GM20431 (cell line): Measurements from ENCODE around the gene ACBD4.

Source experiments
- in situ Hi-C: fragments of 300-500 bp; cut with MseI, MboI; formaldehyde crosslinking; loops from one replicate; pipeline ENCODE4 v1.15.0; 2020; ENCODE audit warnings: low sequenced_read_pairs; ENCODE audit not compliant: unreplicated experiment

The ACBD4 gene

GRCh38 chr17:45147581-45148182 is 12.2 kb downstream of the ACBD4 start:
- in situ Hi-C loops, result no loop called here

GRCh38 chr17:45148183-45149036 is 12.9 kb downstream of the ACBD4 start, which contains the start of gene HEXIM1:
TSS of gene HEXIM1 (plus strand) at chr17:45148475. CDS start at chr17:45149191, 716 bp downstream.
- in situ Hi-C loops, result no loop called here

GRCh38 chr17:45149037-45149668 is 13.7 kb downstream of the ACBD4 start:
- in situ Hi-C loops, result no loop called here

DNA sequence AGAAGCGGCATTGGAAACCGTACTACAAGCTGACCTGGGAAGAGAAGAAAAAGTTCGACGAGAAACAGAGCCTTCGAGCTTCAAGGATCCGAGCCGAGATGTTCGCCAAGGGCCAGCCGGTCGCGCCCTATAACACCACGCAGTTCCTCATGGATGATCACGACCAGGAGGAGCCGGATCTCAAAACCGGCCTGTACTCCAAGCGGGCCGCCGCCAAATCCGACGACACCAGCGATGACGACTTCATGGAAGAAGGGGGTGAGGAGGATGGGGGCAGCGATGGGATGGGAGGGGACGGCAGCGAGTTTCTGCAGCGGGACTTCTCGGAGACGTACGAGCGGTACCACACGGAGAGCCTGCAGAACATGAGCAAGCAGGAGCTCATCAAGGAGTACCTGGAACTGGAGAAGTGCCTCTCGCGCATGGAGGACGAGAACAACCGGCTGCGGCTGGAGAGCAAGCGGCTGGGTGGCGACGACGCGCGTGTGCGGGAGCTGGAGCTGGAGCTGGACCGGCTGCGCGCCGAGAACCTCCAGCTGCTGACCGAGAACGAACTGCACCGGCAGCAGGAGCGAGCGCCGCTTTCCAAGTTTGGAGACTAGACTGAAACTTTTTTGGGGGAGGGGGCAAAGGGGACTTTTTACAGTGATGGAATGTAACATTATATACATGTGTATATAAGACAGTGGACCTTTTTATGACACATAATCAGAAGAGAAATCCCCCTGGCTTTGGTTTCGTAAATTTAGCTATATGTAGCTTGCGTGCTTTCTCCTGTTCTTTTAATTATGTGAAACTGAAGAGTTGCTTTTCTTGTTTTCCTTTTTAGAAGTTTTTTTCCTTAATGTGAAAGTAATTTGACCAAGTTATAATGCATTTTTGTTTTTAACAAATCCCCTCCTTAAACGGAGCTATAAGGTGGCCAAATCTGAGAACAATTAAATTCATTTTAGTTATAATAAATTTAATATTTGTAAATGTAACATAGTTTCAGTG is 14.5 kb downstream of the ACBD4 start:
- in situ Hi-C loops, result no loop called here

- in situ Hi-C loops, result no loop called here
Observed at GRCh38 chr17:45150911-45151809, 15.7 kb downstream of the ACBD4 start.

DNA sequence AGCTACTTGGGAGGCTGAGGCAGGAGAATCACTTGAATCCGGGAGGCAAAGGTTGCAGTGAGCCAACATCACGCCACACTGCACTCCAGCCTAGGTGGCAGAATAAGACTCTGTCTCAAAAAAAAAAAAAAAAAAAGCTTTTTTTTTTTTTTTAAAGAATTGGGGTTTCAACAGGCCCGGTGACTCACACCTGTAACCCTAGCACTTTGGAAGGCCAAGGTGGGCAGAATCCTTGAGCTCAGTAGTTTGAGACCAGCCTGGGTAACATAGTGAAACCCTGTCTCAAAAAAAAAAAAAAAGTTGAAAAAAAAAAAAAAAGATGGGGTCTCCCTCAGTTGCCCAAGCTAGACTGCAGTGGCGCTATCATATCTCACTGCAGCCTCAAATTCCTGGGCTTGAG is 19.5 kb downstream of the ACBD4 start:
- in situ Hi-C loops, result no loop called here

- in situ Hi-C loops, result no loop called here
Observed at GRCh38 chr17:45155483-45155882, 20.0 kb downstream of the ACBD4 start.

DNA sequence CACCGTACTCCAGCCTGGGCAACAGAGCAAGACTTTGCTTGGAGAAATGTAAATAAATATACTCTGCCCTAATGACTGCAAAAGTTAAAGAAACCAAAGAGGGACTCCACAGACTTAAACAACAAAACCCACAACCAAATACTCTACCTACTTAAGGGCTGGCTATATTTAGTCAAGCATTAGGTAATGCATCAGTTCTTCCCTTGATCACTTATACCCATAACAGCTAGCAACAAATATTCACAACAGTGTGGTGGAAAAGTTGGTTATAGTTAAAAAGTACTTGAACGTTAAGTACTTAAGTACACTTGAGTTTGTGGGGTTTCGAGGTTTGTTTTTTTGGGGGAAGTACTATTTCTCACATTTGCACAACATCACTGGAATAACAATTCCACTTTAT is 20.8 kb downstream of the ACBD4 start:
- in situ Hi-C loops, result no loop called here

DNA sequence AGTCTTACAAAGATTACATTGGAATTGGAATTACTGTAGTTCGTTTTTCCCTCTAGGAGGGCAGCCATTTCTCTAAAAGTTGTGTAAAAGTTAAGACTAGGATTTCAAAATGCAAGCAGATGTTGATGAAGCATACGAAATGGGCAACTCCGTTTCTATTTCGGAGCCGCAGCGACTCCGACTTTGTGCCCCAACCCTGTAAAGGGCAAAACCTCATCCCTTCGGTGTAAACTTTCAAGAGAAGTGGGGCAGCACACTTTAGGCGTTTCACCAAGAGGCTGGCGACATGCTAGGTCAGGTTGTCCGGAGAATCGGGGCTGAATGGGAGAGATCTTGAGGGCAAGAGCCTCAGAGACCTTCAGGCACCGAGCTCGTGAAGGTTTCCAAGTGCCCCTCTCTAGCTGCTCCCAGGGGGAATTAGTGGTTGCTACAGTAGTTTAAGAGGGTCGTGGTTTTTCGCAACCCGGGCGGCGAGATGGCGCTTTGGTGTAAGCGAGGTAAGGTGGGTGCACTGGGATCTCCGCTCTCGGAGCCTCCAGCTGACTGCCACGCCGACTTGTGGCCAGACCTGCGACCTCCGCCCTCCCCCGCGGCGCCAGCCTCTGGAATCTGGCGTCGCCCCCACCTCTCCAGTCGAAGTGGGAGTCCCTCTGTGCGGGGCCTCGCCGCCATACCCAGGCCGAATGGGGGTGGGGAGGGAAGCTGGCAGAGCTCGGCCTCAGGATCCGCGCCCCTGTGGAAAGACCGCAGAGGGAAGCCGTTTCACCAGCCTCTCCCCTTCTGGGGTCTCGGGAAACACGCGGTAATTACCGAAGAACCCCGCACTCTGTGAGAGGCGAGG is 25.2 kb downstream of the ACBD4 start:
- in situ Hi-C loops, result no loop called here

DNA sequence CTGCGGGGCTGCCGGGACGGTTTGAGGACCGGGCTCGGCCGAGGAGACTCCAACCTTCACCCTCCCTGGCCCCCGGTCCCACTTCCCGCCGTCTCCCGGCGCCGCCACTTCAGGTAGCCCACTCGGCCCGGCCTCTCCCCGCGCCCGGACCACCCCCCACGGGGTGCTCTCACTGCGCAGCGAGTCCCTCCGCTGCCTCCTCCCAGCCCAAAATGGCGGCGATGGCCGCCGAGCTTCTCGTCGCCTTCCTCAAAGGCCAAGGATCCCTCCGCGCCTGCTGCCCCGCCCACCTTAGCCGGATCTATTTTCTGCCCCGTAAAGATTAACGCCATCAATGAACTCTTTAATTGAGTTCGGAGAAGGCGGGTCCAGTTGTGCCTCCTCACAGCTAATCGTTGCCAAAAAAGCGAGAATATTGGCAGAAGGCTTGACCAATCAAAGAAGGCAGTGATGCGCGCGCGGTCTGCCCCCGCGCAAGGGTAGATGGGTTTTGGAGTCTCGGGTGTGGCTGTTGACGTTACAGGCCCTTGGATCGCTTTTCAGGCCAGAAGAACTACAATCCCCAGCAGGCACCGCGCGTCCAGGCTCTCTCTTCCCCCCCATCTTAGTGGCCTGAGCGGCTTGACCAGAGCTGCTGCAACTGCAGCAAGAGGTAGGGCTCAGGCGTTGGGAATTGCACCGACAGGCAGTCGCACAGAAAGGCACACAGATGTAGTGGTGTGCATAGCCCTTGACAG is 26.0 kb downstream of the ACBD4 start, which contains the start of gene HEXIM2:
HEXIM2 (plus strand) TSS at position 588 of the 737 bp plus-strand sequence. CDS start 919 bp downstream, outside the sequence.
- in situ Hi-C loops, result no loop called here

- in situ Hi-C loops, result no loop called here
Observed at GRCh38 chr17:45162025-45162687, 26.7 kb downstream of the ACBD4 start.

- in situ Hi-C loops, result no loop called here
Observed at GRCh38 chr17:45164734-45165269, 29.3 kb downstream of the ACBD4 start.

DNA sequence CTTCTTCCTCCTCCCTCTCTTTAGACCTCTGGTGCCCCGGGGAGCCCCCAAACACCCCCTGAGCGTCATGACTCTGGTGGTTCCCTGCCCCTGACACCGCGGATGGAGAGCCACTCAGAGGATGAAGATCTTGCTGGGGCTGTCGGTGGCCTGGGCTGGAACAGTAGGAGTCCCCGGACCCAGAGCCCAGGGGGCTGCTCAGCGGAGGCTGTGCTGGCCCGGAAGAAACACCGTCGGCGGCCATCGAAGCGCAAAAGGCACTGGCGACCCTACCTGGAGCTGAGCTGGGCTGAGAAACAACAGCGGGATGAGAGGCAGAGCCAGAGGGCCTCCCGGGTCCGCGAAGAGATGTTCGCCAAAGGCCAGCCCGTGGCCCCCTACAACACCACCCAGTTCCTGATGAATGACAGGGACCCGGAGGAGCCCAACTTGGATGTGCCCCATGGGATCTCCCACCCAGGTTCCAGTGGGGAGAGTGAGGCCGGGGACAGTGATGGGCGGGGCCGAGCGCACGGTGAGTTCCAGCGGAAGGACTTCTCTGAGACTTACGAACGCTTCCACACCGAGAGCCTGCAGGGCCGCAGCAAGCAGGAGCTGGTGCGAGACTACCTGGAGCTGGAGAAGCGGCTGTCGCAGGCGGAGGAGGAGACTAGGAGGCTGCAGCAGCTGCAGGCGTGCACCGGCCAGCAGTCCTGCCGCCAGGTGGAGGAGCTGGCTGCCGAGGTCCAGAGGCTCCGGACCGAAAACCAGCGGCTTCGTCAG is 33.7 kb downstream of the ACBD4 start:
- in situ Hi-C loops, result no loop called here

DNA sequence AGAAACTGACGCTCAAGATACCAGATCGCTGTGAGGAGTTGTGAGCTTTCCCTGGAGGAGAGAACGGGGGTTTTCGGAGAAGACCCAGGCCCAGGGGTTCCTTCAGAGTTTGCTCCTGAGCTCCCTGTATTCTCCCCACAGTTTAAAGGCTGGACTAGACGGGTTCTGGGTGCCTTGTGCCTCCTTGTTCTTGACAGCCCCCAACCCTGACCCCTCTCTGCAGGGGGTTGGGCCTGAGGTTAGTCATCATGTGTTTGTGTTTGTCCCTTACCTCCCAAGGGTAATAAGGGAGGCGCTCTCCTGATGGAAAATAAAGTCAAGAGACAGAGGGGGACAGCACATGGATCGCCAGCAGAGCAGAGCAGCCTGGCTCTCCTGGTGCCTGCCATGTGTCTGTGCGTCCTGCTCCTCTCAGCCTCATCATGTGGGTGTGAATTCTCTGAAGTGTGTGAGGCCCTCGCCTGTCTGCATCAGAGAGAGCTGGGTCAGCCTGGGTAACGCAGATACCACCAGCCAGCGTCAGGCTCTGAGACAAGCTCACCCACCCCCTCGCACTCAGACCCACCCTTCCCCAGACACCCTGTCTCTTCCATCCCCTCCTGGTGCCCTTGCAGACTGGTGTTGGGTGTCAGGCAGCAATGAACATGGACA is 34.9 kb downstream of the ACBD4 start:
- in situ Hi-C loops, result no loop called here

DNA sequence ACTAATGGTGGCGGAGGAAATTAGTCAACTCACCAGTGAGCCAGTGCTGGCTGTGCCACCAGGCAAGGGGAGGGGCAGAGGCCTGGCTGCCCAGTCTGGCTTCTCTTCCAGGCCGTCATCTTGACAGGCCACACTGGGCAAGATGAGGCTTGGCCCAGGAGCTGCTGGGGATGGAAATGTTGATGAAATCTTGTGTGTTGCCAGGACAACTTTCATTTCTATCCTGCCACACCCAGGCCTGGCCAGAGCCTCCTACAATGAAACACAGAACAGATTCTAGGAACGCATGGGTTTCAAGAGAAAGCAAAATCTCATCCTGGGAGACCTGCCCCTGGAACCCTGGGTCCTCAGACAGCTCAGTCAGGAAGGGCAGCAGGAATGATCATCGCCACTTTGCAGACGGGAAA is 35.4 kb downstream of the ACBD4 start:
- in situ Hi-C loops, result no loop called here
